NT2/D1 (cell line): Measurements from ENCODE around the gene CRKL.

Experiments used
- SUZ12 ChIP-seq: IDR thresholded peaks from 2 replicates; pipeline ENCODE4 v1.6.1; 2011; ENCODE audit not compliant: insufficient read length, insufficient read depth; ENCODE audit errors: extremely low read depth
- ZNF274 ChIP-seq: IDR thresholded peaks from 2 replicates; pipeline ENCODE4 v1.6.1; 2011; ENCODE audit warnings: mild to moderate bottlenecking, low read depth, low read length

- no peak for TF ChIP-seq SUZ12
- no peak for TF ChIP-seq ZNF274
Observed at GRCh38 chr22:20953342-20953608, 36.1 kb downstream of the CRKL start.
